H1 (cell line): Measurements from ENCODE around the gene HM13. TPM values are rescaled to one million over a fixed set of nuclear protein-coding genes. Genes with fewer than 3 reads are reported as not detected.

Experiments
- CTCF ChIA-PET: fragments of 300-600 bp; sonication (Branson Sonifier 250); formaldehyde crosslinking; loops from one replicate; lab custom pipeline; 2021; ENCODE audit not compliant: partially characterized antibody; lab: Charles Lee
- POLR2A ChIA-PET: fragments of 300-600 bp; sonication (Branson Sonifier 250); formaldehyde crosslinking; loops from one replicate; lab custom pipeline; 2021; ENCODE audit warnings: inconsistent platforms; ENCODE audit not compliant: partially characterized antibody; lab: Charles Lee
- DNase-seq, 2 experiments: peaks; one replicate each; pipeline versions ENCODE4 v3.0.0 to v3.0.0-alpha.2; 2010 to 2022; ENCODE audit warnings: low spot score in 2 of 2, low read depth in 1 of 2, mixed read lengths in 1 of 2
- FAIRE-seq: peaks from 2 replicates; lab custom pipeline; 2011; peaks lifted over from hg19 to GRCh38; lab: Jason Lieb, UNC
- H2AFZ ChIP-seq: 2 replicates; pipeline ENCODE4 v1.8.1; 2012; ENCODE audit warnings: low read length, inconsistent platforms
- H2AK5ac ChIP-seq: 2 replicates; pipeline ENCODE4 v1.6.1; 2013; ENCODE audit warnings: low read depth, low read length
- H2BK120ac ChIP-seq: replicated peaks from 2 replicates; pipeline ENCODE3; 2013; ENCODE audit warnings: low read depth, low read length, inconsistent platforms
- H2BK12ac ChIP-seq: 2 replicates; pipeline ENCODE4 v1.6.1; 2013; ENCODE audit warnings: low read depth, low read length
- H2BK15ac ChIP-seq: 2 replicates; pipeline ENCODE4 v1.6.1; 2013; ENCODE audit warnings: low read length
- H2BK20ac ChIP-seq: 2 replicates; pipeline ENCODE4 v1.6.1; 2013; ENCODE audit warnings: low read length
- H2BK5ac ChIP-seq: 2 replicates; pipeline ENCODE4 v1.6.1; 2013; ENCODE audit warnings: low read depth, low read length
- H3K14ac ChIP-seq: 2 replicates; pipeline ENCODE4 v1.6.1; 2013; ENCODE audit warnings: inconsistent platforms; ENCODE audit not compliant: insufficient read length
- H3K18ac ChIP-seq: 2 replicates; pipeline ENCODE4 v1.6.1; 2013; ENCODE audit warnings: low read length; ENCODE audit errors: extremely low read depth
- H3K23ac ChIP-seq: 2 replicates; pipeline ENCODE4 v1.6.1; 2013; ENCODE audit warnings: inconsistent platforms; ENCODE audit not compliant: insufficient read length
- H3K23me2 ChIP-seq: 2 replicates; pipeline ENCODE4 v1.6.1; 2013; ENCODE audit warnings: low read depth, low read length
- H3K27ac ChIP-seq: 2 replicates; pipeline ENCODE4 v1.6.1; 2011; ENCODE audit warnings: low read depth, low read length, inconsistent platforms
- H3K27me3 ChIP-seq, 4 experiments: replicated peaks in 1 of 4; 1 replicate in 1 of 4; 2 replicates in 3 of 4; pipeline versions ENCODE4 v1.6.1 to v1.8.1; 2011 to 2013; ENCODE audit warnings: low read length in 3 of 4, mild to moderate bottlenecking in 3 of 4, inconsistent platforms in 2 of 4, mixed read lengths in 2 of 4, moderate library complexity in 1 of 4; ENCODE audit not compliant: control insufficient read depth in 3 of 4, insufficient read depth in 3 of 4; ENCODE audit errors: extremely low read depth in 1 of 4
- H3K36me3 ChIP-seq, 4 experiments: 2 replicates each; pipeline versions ENCODE4 v1.6.1 to v1.8.1; 2011 to 2013; ENCODE audit warnings: mild to moderate bottlenecking in 4 of 4, low read length in 3 of 4, moderate library complexity in 2 of 4, control low read depth in 1 of 4, inconsistent platforms in 1 of 4; ENCODE audit not compliant: insufficient read depth in 4 of 4, control insufficient read depth in 2 of 4
- H3K4ac ChIP-seq: replicated peaks from 2 replicates; pipeline ENCODE3; 2013; ENCODE audit warnings: low read length, low read depth, mixed read lengths, inconsistent platforms; ENCODE audit not compliant: insufficient read length
- H3K4me1 ChIP-seq, 4 experiments: replicated peaks in 1 of 4; 1 replicate in 1 of 4; 2 replicates in 3 of 4; pipeline versions ENCODE4 v1.6.1 to v1.8.1; 2011 to 2013; ENCODE audit warnings: low read length in 3 of 4, inconsistent platforms in 2 of 4, mixed read lengths in 1 of 4; ENCODE audit not compliant: insufficient read depth in 4 of 4, control insufficient read depth in 3 of 4
- H3K4me2 ChIP-seq, 2 experiments: 2 replicates each; pipeline versions ENCODE4 v1.6.1 to v1.8.1; 2011 to 2013; ENCODE audit warnings: low read depth in 2 of 2, low read length in 2 of 2, control low read depth in 1 of 2, inconsistent platforms in 1 of 2, mild to moderate bottlenecking in 1 of 2; ENCODE audit not compliant: insufficient read depth in 1 of 2
- H3K4me3 ChIP-seq, 4 experiments: fragments of 200-600, 300-600 bp in 1 of 4; sonication (generic), shearing (Covaris generic), sonication (Bioruptor Twin) in 1 of 4; 2 replicates each; pipeline versions ENCODE4 v1.5.1 to v1.8.1; 2011 to 2016; ENCODE audit warnings: low read length in 4 of 4, low read depth in 3 of 4, control low read depth in 2 of 4, inconsistent platforms in 2 of 4, mild to moderate bottlenecking in 2 of 4, mixed read lengths in 1 of 4, moderate library complexity in 1 of 4; ENCODE audit not compliant: insufficient read depth in 2 of 4; ENCODE audit errors: extremely low read depth in 1 of 4
- H3K56ac ChIP-seq: replicated peaks from 2 replicates; pipeline ENCODE3; 2013; ENCODE audit warnings: low read depth, mild to moderate bottlenecking, mixed read lengths, low read length, inconsistent platforms; ENCODE audit not compliant: insufficient read length
- H3K79me1 ChIP-seq: 2 replicates; pipeline ENCODE4 v1.6.1; 2013; ENCODE audit warnings: low read depth, low read length, control low read depth
- H3K79me2 ChIP-seq, 2 experiments: 2 replicates each; pipeline versions ENCODE4 v1.6.1 to v1.8.1; 2012 to 2013; ENCODE audit warnings: low read length in 2 of 2, mild to moderate bottlenecking in 2 of 2, inconsistent platforms in 1 of 2; ENCODE audit not compliant: insufficient read depth in 2 of 2, control insufficient read depth in 1 of 2
- H3K9ac ChIP-seq, 4 experiments: replicated peaks in 1 of 4; 1 replicate in 1 of 4; 2 replicates in 3 of 4; pipeline versions ENCODE4 v1.6.1 to v1.8.1; 2011 to 2013; ENCODE audit warnings: low read depth in 3 of 4, low read length in 3 of 4, control low read depth in 2 of 4, mild to moderate bottlenecking in 2 of 4, moderate library complexity in 2 of 4, inconsistent platforms in 1 of 4; ENCODE audit errors: extremely low read depth in 1 of 4
- H3K9me3 ChIP-seq, 2 experiments: 2 replicates each; pipeline versions ENCODE4 v1.6.1 to v1.8.1; 2012 to 2013; ENCODE audit warnings: mild to moderate bottlenecking in 2 of 2, moderate library complexity in 2 of 2, control low read depth in 1 of 2, inconsistent platforms in 1 of 2, low read depth in 1 of 2, low read length in 1 of 2, mixed read lengths in 1 of 2; ENCODE audit not compliant: insufficient read depth in 2 of 2
- H4K20me1 ChIP-seq, 2 experiments: replicated peaks in 1 of 2; 2 replicates each; pipeline versions ENCODE3 to v1.8.1; 2011 to 2013; ENCODE audit warnings: inconsistent platforms in 2 of 2, low read length in 2 of 2, mild to moderate bottlenecking in 1 of 2; ENCODE audit not compliant: insufficient read depth in 2 of 2, control insufficient read depth in 1 of 2
- H4K5ac ChIP-seq: 2 replicates; pipeline ENCODE4 v1.6.1; 2013; ENCODE audit warnings: low read length, low read depth, mixed read lengths, inconsistent platforms; ENCODE audit not compliant: insufficient read length
- H4K8ac ChIP-seq: 2 replicates; pipeline ENCODE4 v1.8.0; 2013; ENCODE audit warnings: mild to moderate bottlenecking, moderate library complexity, low read length, inconsistent platforms; ENCODE audit not compliant: insufficient read depth; ENCODE audit errors: extremely low read depth
- H4K91ac ChIP-seq: replicated peaks from 2 replicates; pipeline ENCODE3; 2013; ENCODE audit warnings: low read length, mixed read lengths, inconsistent platforms; ENCODE audit not compliant: insufficient read length
- WGBS, 2 experiments: shearing (Covaris generic) in 1 of 2; methylation state at CpG; one replicate each; pipeline versions ENCODE4 v1.1.6 to v1.1.7; 2013 to 2015; ENCODE audit warnings: low lambda C conversion rate in 2 of 2, mixed read lengths in 2 of 2, inconsistent platforms in 1 of 2, low coverage in 1 of 2, missing lambda C conversion rate in 1 of 2; ENCODE audit not compliant: insufficient replicate concordance in 2 of 2, insufficient coverage in 1 of 2, insufficient read length in 1 of 2; ENCODE audit errors: extremely low coverage in 1 of 2, missing lambda C conversion rate in 1 of 2; 5-methylcytosine and 5-hydroxymethylcytosine counted together
- polyA plus RNA-seq, 7 experiments: library from polyadenylated mRNA; depleted of rRNA in 3 of 7; stranded (reverse) in 5 of 7; unstranded in 2 of 7; fragments of >200 nt in 5 of 7; fragments of 200-250 nt in 2 of 7; gene quantifications; 1 replicate in 5 of 7; 2 replicates in 1 of 7; 4 replicates in 1 of 7; pipeline versions ENCODE4 v1.2.1 to v1.2.3, GENCODE V29; 2011 to 2013; ENCODE audit warnings: missing spikeins in 2 of 7, mixed read lengths in 2 of 7
- total RNA-seq: library from RNA; stranded (reverse); fragmentation: NEBNext Ultra II Directional; extraction: Animal tissue kit (Norgen Biotek cat#: 25700); gene quantifications from 2 replicates; pipeline ENCODE4 v1.2.1, GENCODE V29; 2021

HM13 gene
- total and polyA plus RNA-seq, 2 of the 8 experiments (the other 6 are each of a cell fraction or from before 2014, with no cell fraction given): 118 to 183 TPM

DNA sequence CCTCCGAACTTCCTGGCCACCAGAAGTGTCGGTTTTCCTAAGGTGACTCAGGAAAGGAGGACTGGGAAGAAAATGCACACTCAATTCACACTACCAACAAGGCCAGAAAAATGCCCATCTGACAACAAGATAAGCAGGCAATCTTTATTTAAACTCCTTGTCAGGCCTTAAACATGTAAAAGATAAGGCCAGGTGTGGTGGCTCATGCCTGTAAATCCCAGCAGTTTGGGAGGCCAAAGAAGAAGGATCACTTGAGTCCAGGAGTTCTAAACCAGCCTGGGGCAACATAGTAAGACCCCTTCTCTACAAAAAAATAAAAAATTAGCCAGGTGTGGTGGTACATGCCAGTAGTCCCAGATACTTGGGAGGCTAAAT, 83.2 kb downstream of the HM13 start:
- FAIRE-seq (no peak), DNase-seq (no peak)
- H3K14ac ChIP-seq: no peak overlapping the region
- H2BK12ac ChIP-seq: peak overlapping the region; percentile 86; the same call in 1 of the 2 replicates
- 0 out of 2 replicates have a peak overlapping the region, but pooled peaks have one; percentile 2 for H2BK20ac ChIP-seq
- H4K8ac ChIP-seq: no peak overlapping the region
- H4K5ac ChIP-seq: no peak overlapping the region
- H3K79me2 ChIP-seq: no peaks in the 10 kb centered on the region
- H3K23ac ChIP-seq: no peak overlapping the region
- POLR2A ChIA-PET: interaction anchor here (1.7 to 26.1 kb wide), 5 partner anchors 9 to 28 kb away, joined by 6 to 1033 read pairs (median 48); partner anchors contain the start of gene ID1
- no peaks in the 10 kb centered on the region for H3K27me3 ChIP-seq
- H3K4me2 ChIP-seq: no peak overlapping the region
- H3K27ac ChIP-seq: no peak overlapping the region
- peaks cover 19 to 28% (median 20%) of the 10 kb centered on the region in 4 experiments for H3K4me1 ChIP-seq
- H2BK5ac ChIP-seq: peak overlapping the region; percentile 0; the same call in 1 of the 2 replicates
- H2AFZ ChIP-seq: no peak overlapping the region
- no peak overlapping the region for H3K56ac ChIP-seq
- CTCF ChIA-PET: interaction anchor here (0.7 to 32.8 kb wide), 4 partner anchors 12 to 785 kb away, joined by 3 to 1559 read pairs (median 50); no protein-coding TSS in a partner anchor
- H3K4ac ChIP-seq: no peak overlapping the region
- 0 out of 2 replicates have a peak overlapping the region, but pooled peaks have one; percentile 54 for H2AK5ac ChIP-seq
- H3K23me2 ChIP-seq: no peaks in the 10 kb centered on the region
- no peak overlapping the region for H3K4me3 ChIP-seq
- H4K91ac ChIP-seq: no peak overlapping the region
- H4K20me1 ChIP-seq: no peaks in the 10 kb centered on the region
- no peaks in the 10 kb centered on the region for H3K36me3 ChIP-seq
- H3K18ac ChIP-seq: peak overlapping the region; percentile 9; the same call in 1 of the 2 replicates
- H2BK15ac ChIP-seq: 0 out of 2 replicates have a peak overlapping the region, but pooled peaks have one; percentile 40
- H3K9me3 ChIP-seq: no peaks in the 10 kb centered on the region
- no peak overlapping the region for H3K9ac ChIP-seq
- no peak overlapping the region for H2BK120ac ChIP-seq
- H3K79me1 ChIP-seq: no peaks in the 10 kb centered on the region
- 94% methylated on average over 2 of the region's 2 CpGs; no CpG with 5 or more reads in 1 of the 2 experiments for WGBS, 2 experiments
